Fibroblast of skin of back (primary cell): ENCODE results near the gene IKZF3. TPM values are rescaled to one million over a fixed set of nuclear protein-coding genes. Genes with fewer than 3 reads are reported as not detected.
"Not testable (repeated sequence)": the region's sequence is repeated elsewhere in the genome, so short reads cannot be mapped to it uniquely, and the experiment has no call there.

Source experiments
- DNase-seq: peaks from one replicate; pipeline ENCODE4 v3.0.0-alpha.2; 2013
- polyA plus RNA-seq, 2 experiments: library from polyadenylated mRNA; unstranded; fragments of 120-200 nt; gene quantifications; one replicate each; pipeline ENCODE4 v1.2.1, GENCODE V29; 2013; ENCODE audit not compliant: insufficient read length in 2 of 2

IKZF3 gene
- 0.04 TPM for polyA plus RNA-seq (2013, experiment 1 of 2; ENCODE audit: insufficient read length)
- 0.02 TPM for polyA plus RNA-seq (2013, experiment 2 of 2; ENCODE audit: insufficient read length)

DNA sequence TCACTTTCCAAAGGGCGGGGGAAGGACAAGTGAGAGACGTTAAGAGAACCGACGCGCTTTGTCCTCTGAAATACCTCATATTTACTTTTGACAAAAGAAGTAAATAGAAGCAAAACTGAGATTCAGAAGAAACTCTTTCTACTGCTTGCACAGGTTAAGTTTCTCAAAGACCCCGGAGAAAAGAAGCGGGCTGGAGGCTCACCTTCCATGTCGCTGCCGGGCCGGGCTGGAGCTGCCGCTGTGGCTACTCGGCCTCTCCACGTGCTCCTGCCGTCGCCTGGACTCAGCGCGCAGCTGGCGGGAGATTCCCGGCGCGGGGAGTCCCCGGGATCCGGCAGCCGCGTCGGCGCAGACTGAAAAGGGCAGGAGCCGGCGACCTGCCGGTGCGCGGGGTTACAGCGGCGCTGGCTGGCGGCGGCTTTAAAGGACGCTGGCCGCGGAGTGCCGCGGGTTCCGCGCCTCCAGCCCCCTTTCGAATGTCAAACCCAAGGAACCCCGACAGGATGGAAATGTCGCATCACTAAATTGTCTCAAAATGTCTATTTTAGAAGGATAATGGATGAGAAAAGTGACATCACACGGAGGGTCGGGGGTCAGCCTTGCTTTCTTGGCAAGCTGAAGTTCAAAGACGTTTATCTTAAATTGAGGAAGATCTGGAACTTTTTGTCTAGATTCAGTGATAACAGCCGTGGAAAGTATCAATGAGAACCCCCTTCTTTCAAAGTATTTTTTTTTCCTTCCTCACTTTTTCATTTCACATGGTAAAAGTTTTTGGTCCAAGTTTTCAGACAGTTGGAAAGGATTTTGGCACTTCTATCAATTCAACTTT lies at the start of gene IKZF3:
TSS of gene IKZF3 (minus strand) at position 395 of the 829 bp plus-strand sequence. CDS start at position 209, 186 bp downstream.
- DNase-seq: peak; percentile 20

DNA sequence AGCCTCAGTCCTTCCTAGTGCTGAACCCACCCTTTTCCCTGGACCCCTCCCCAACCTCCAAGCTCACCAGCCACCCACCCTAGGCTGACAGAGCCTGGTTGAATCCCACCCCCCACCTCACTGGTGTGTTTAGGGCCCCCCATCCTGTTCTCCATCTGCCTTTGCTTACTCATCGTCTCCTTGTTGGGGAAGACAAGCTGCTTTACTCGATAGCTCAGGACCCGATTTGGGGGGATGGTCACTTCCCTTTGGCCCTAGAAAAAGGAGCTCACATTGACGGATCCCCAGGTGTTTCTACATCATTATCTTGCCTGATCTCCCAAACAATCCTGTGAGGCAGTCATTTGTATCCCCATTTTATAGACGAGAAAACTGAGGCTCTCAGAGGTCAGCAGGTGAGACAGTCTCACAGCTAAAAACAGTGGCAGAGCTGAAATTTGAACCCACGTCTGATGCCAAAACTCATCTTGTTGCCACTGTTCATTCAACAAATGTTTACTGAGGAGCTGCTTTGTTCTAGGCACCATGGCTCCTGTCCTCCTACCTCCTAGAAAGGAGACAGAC lies 44.8 kb upstream of the IKZF3 start:
- DNase-seq: no peak

DNA sequence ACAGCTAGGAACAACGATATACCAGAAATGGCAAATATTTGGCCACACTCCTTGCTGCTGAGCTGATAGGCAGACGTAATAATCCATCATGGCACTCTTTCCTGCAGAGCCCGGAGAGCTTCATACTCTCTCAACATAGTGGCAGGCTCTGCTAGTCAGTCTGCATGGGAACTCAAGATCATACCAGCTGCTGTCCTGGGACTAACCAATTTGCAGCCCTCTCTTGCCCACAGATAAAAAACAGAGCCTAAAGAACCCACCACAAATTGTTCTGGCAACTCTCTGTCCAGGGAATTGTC lies 40.8 kb upstream of the IKZF3 start:
- no peak for DNase-seq

DNA sequence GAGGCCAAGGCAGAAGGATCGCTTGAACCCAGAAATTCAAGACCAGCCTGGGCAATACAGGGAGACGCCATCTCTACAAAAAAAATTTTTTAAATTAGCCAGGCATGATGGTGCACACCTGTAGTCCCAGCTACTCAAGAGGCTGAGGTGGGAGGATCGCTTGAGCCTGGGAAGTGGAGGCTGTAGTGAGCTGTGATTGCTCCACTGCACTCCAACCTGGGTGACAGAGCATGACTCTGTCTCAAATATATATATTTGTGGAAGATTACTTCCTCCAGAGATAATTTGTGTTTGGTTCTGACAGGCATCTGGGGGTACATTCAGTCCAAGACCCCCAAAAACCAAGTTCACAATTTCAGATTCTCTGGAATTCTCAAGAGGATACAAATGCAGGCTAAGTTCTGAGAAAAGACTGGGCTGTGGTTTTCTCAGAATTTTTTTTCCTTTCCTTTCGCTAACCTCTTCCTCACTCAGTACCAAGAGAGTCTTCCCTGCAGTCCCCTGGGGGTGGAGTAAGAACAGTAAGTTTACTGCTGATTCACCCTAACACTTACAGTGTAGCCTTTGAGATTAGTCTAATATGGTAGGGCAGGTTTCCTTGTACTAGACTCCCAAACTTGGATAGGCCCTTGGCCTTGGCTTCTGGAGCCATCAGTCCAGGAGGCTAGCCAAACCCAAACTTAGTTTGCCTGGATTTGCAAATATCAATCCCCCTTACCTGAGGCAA lies 39.2 kb upstream of the IKZF3 start:
- peak; percentile 56 for DNase-seq

GRCh38 chr17:39902027-39902426 lies 37.9 kb upstream of the IKZF3 start:
- DNase-seq: not testable (repeated sequence)

DNA sequence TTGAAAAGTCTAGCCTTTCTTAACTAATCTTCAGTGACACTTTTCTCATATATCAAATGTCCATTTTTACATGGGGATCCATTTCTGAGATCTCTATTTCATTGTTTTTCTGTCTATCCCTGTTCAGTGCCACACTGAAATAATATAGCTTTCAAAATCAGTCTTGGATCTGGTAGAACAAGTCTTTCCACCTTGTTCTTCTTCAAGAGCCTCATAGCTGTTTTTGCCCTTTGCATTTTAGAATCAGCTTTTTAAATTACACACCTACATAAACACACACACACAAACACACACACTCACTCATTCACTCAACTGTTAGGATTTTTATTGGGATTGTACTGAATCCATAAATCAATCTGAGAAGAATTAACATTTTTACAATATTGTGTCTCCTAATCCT lies 35.1 kb upstream of the IKZF3 start:
- DNase-seq: no peak

DNA sequence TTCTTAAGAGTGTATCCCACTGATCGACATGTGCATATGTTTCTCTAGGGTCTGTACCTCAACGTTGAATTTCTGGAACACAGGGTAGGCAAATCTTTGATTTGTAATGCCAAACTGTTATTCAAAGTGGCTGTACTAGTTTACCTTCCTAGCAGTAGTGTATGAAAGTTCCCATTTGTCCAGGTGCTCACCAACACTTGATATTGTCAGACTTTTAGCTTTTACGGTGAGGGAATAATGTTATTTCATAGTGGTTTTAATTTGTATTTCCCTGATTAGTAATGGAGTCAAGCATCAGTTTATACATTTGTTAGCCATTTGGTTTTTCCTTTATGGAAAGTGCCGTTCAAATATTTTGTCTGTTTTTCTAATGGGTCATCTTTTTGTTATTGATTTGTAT lies 34.0 kb upstream of the IKZF3 start:
- no peak for DNase-seq

- no peak for DNase-seq
Measured at GRCh38 chr17:39894681-39895376, 30.7 kb upstream of the IKZF3 start.

- DNase-seq: no peak
Measured at GRCh38 chr17:39889200-39889599, 25.1 kb upstream of the IKZF3 start.

GRCh38 chr17:39887078-39887477 lies 23.0 kb upstream of the IKZF3 start:
- no peak for DNase-seq

DNA sequence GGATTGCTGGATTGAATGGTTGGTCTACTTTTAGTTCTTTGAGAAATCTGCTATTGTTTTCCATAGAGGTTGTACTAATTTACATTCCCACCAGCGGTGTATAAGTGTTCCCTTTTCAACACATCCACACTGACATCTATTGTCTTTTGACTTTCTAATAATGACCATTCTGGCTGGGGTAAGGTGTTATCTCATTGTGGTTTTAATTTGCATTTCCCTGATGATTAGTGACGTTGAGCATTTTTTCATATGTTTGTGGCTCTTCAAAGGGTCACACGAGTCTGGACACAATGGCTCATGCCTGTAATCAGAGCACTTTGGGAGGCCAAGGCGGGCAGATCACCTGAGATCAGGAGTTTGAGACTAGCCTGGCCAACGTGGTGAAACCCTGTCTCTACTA lies 22.0 kb upstream of the IKZF3 start:
- not testable (repeated sequence) for DNase-seq

- DNase-seq: peak; percentile 40
Measured at GRCh38 chr17:39872751-39873150, 8.6 kb upstream of the IKZF3 start.

DNA sequence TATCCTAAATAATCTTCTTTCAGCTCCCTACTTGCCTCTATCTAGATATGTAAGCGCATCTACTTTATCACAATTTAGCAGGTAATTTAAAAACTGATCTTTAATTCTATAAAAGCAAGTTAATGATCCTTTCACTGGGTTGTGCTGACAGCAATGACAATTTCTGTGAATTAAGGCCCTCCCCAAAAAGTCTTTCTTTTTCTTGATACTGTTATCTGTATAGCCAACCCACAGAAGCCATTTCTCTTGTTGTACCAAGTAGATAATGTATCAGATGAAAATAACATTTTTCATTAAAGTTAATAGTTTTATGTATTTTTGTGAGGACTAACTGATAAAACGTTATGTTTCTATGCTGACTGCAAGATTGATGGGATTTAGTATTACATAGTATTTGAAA lies 7.7 kb upstream of the IKZF3 start:
- no peak for DNase-seq

- no peak for DNase-seq
Measured at GRCh38 chr17:39870776-39871175, 6.7 kb upstream of the IKZF3 start.

GRCh38 chr17:39868554-39868942 lies 4.4 kb upstream of the IKZF3 start:
- no peak for DNase-seq

DNA sequence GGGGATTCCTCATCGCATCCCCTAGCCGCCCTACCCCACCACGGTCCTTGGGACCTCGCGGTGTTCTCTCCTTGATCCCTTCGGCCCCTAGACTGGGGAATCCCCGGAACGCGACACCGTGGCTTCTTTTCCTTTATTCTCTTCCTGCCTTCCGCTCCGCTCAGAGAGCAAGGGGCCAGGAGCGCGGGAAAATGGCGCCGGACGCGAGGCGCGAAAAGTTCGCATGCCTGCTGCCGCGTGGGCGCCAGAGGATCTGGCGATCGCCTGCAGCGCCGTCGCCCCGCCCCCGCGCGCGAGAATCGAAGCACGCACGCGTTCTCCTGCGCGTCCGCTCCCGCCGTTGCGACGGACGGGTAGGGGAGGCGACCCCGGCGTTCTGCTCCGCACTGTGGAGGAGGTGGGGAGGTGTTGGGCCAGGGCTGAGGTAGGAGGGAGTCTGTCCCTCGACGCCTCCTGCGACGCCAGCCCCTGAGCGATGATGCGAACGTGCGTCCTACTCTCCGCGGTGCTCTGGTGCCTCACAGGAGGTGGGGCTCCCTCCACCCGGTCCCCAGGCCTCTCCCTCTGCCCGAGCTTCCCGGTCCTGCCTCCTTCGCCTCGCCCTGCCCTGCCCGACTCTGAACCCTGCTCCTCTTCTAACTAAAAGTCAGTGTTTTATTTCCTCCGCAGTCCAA lies 3.9 kb upstream of the IKZF3 start, which contains the start of gene ZPBP2:
TSS of gene ZPBP2 (plus strand) at position 323 of the 674 bp plus-strand sequence. CDS start at position 476, 153 bp downstream.
- DNase-seq: no peak

DNA sequence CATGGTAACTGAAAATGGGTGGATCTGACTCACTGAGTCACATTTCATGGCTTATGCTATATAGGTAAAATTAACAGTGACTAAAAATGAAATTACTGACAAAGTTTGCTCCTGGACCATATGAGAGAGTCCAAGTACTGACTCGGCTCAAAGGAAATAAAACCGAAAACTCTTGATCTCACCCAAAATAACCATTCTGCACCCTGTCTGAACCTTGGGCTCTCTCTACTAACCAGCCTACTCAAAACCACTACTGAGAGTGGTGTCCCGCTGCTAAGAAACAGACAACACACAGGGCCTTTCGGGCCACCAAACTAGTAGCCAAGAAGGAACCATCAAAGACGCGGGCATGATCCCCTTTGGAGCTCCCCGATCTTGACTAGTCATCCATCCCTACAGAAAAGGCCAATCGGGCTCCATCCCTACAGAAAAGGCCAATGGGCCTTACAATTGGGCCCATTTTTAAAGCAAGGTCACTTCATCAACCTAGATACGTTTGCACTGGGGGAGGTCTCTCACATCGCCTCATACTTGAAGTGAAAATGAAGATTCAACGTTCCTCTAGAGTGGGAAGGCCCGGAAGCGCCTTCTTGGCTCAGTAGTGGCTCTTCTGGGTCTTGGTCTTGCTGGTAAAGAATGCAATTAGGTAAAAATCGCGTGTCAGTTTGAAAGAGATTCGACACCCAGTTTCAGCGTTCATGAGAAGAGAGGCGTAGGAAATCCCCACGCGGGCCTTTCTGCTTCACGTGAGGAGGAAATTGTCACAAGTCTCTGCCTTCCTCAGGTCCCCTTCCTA lies 3.2 kb upstream of the IKZF3 start:
- DNase-seq: no peak

DNA sequence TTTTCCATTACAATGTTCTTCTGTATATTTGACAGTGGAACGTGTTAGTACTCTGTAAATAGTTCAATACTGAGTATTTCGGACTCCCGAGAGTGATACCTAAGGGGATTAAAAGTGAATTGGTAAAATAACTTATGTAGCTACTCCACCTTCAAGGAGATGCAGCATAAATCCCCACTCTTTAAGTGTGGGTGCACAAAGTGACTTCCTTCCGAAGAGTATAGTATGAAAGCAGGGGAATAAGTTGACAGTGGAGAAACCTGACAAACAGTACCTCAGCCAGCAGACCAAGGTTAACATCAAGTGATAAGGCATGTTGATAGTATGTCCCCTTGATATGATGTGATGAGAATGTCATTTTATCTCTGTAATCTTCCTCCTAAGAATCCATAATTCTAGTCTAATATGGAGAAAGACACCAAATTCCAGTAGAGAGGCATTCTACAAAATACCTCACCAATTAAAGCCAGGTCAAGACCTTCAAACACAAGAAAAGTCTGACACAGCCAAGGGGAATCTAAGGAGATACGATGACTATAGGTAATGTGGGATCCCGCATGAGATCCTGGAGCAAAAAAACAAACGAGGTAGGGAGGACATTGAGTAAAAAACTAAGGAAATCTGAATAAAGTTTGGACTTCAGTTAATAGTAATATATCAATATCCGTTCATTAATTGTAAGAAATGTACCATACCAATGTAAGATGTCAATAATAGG lies 2.1 kb upstream of the IKZF3 start:
- DNase-seq: no peak

GRCh38 chr17:39863244-39863917 lies 731 bp downstream of the IKZF3 start:
- DNase-seq: no peak

- DNase-seq: no peak
Measured at GRCh38 chr17:39861235-39861634, 2.9 kb downstream of the IKZF3 start.
